BLaER1 treated with 17β-estradiol and CSF1 and Interleukin-3, amounts not matched to agents 10 nM and 100 nM (cell line): ENCODE data around the gene OLFML2A.

ENCODE experiments used
- H3K27ac ChIP-seq, 11 experiments: shearing (Covaris generic); formaldehyde crosslinking; 2 replicates each; pipeline ENCODE4 v1.8.1; 2022
- H3K27me3 ChIP-seq, 11 experiments: shearing (Covaris generic); formaldehyde crosslinking; 2 replicates each; pipeline ENCODE4 v1.8.1; 2022
- H3K36me3 ChIP-seq, 11 experiments: shearing (Covaris generic); formaldehyde crosslinking; 2 replicates each; pipeline ENCODE4 v1.8.1; 2022
- H3K4me1 ChIP-seq, 10 experiments: shearing (Covaris generic); formaldehyde crosslinking; 2 replicates each; pipeline ENCODE4 v1.8.1; 2022
- H3K4me2 ChIP-seq, 11 experiments: shearing (Covaris generic); formaldehyde crosslinking; 2 replicates each; pipeline ENCODE4 v1.8.1; 2022
- H3K4me3 ChIP-seq, 10 experiments: shearing (Covaris generic); formaldehyde crosslinking; 2 replicates each; pipeline ENCODE4 v1.8.1; 2022
- H3K9ac ChIP-seq, 11 experiments: shearing (Covaris generic); formaldehyde crosslinking; 2 replicates each; pipeline ENCODE4 v1.8.1; 2022
- H3K9me3 ChIP-seq, 11 experiments: shearing (Covaris generic); formaldehyde crosslinking; replicated peaks in 1 of 11; 2 replicates each; pipeline ENCODE4 v1.8.1; 2022
- H4K20me1 ChIP-seq, 11 experiments: shearing (Covaris generic); formaldehyde crosslinking; 2 replicates each; pipeline ENCODE4 v1.8.1; 2022
- Cebpa-rat ChIP-seq, 11 experiments: shearing (Covaris generic); IDR thresholded peaks; 2 replicates each; pipeline ENCODE4 v1.8.1; 2022

Gene OLFML2A

GRCh38 chr9:124757616-124758015 lies 19.3 kb upstream of the OLFML2A start:
- Histone ChIP-seq H3K4me1 (peaks cover 13 to 78% (median 38%) of the 10 kb centered on the region in 10 experiments), H3K27ac (peak overlapping the region in 8 of 11 experiments; percentile 23 to 85 (median 78); a peak in 15 of 22 replicates), H4K20me1 (0 out of 22 replicates have a peak, but pooled peaks cover 0 to 5% (median 0%) of the 10 kb centered on the region in 11 experiments), H3K4me3 (peak overlapping the region in 7 of 10 experiments; percentile 17 to 53 (median 41); a peak in 10 of 20 replicates), H3K9me3 (no peaks in the 10 kb centered on the region), H3K9ac (peak overlapping the region in 6 of 11 experiments; percentile 46 to 66 (median 61); a peak in 9 of 22 replicates), H3K36me3 (no peaks in the 10 kb centered on the region), H3K27me3 (peaks cover 0 to 17% (median 6%) of the 10 kb centered on the region in 11 experiments; a peak in 9 of 22 replicates), H3K4me2 (peak overlapping the region; percentile 62 to 95 (median 87))
- TF ChIP-seq Cebpa-rat (IDR thresholded peaks at IDR 0.05) = no peak

GRCh38 chr9:124758061-124758460 lies 18.9 kb upstream of the OLFML2A start:
- Histone ChIP-seq H3K9ac (peak overlapping the region in 8 of 11 experiments; percentile 7 to 66 (median 58); a peak in 12 of 22 replicates), H3K4me1 (peaks cover 13 to 78% (median 38%) of the 10 kb centered on the region in 10 experiments), H3K4me2 (peak overlapping the region; percentile 62 to 95 (median 87)), H3K4me3 (peak overlapping the region in 8 of 10 experiments; percentile 17 to 53 (median 39); a peak in 14 of 20 replicates), H4K20me1 (0 out of 22 replicates have a peak, but pooled peaks cover 0 to 5% (median 0%) of the 10 kb centered on the region in 11 experiments), H3K36me3 (no peaks in the 10 kb centered on the region), H3K27ac (peak overlapping the region in 9 of 11 experiments; percentile 42 to 85 (median 77); a peak in 17 of 22 replicates), H3K27me3 (peaks cover 0 to 21% (median 6%) of the 10 kb centered on the region in 11 experiments; a peak in 9 of 22 replicates), H3K9me3 (no peaks in the 10 kb centered on the region)
- peak in 5 of 11 experiments; percentile 73 to 89 (median 82); a peak in 9 of 22 replicates for TF ChIP-seq Cebpa-rat (IDR thresholded peaks at IDR 0.05)

- H3K27ac ChIP-seq = peak overlapping the region in 10 of 11 experiments; percentile 40 to 85 (median 76); a peak in 18 of 22 replicates
- H3K36me3 ChIP-seq = no peaks in the 10 kb centered on the region
- H3K4me2 ChIP-seq = peak overlapping the region; percentile 62 to 95 (median 87)
- H3K4me1 ChIP-seq = peaks cover 13 to 76% (median 37%) of the 10 kb centered on the region in 10 experiments
- peak overlapping the region in 8 of 11 experiments; percentile 7 to 66 (median 58); a peak in 11 of 22 replicates for H3K9ac ChIP-seq
- TF ChIP-seq Cebpa-rat (IDR thresholded peaks at IDR 0.05) = no peak
- no peaks in the 10 kb centered on the region for H3K9me3 ChIP-seq
- peak overlapping the region in 8 of 10 experiments; percentile 17 to 53 (median 39); a peak in 12 of 20 replicates for H3K4me3 ChIP-seq
- H4K20me1 ChIP-seq = 0 out of 22 replicates have a peak, but pooled peaks cover 0 to 1% (median 0%) of the 10 kb centered on the region in 11 experiments
- H3K27me3 ChIP-seq = peaks cover 0 to 23% (median 6%) of the 10 kb centered on the region in 11 experiments; a peak in 9 of 22 replicates
These were observed 18.2 kb upstream of the OLFML2A start for GRCh38 chr9:124758691-124759090.

GRCh38 chr9:124759327-124759726 lies 17.6 kb upstream of the OLFML2A start:
- H3K9me3 ChIP-seq = no peaks in the 10 kb centered on the region
- H4K20me1 ChIP-seq = no peaks in the 10 kb centered on the region
- H3K4me3 ChIP-seq = peak overlapping the region in 2 of 10 experiments; percentile 49 to 53; a peak in 2 of 20 replicates
- peaks cover 13 to 73% (median 36%) of the 10 kb centered on the region in 10 experiments for H3K4me1 ChIP-seq
- peaks cover 0 to 23% (median 6%) of the 10 kb centered on the region in 11 experiments; a peak in 9 of 22 replicates for H3K27me3 ChIP-seq
- peak overlapping the region in 4 of 11 experiments; percentile 57 to 66 (median 64); a peak in 6 of 22 replicates for H3K9ac ChIP-seq
- no peaks in the 10 kb centered on the region for H3K36me3 ChIP-seq
- no peak for TF ChIP-seq Cebpa-rat (IDR thresholded peaks at IDR 0.05)
- peak overlapping the region in 10 of 11 experiments; percentile 64 to 95 (median 88); a peak in 19 of 22 replicates for H3K4me2 ChIP-seq
- peak overlapping the region in 8 of 11 experiments; percentile 52 to 85 (median 78); a peak in 15 of 22 replicates for H3K27ac ChIP-seq

- peaks cover 26 to 76% (median 41%) of the 10 kb centered on the region in 10 experiments for H3K4me1 ChIP-seq
- no peak for TF ChIP-seq Cebpa-rat (IDR thresholded peaks at IDR 0.05)
- H3K9me3 ChIP-seq = no peaks in the 10 kb centered on the region
- H3K9ac ChIP-seq = no peak overlapping the region
- H3K27me3 ChIP-seq = peaks cover 0 to 28% (median 11%) of the 10 kb centered on the region in 11 experiments; a peak in 17 of 22 replicates
- H3K36me3 ChIP-seq = no peaks in the 10 kb centered on the region
- H3K4me3 ChIP-seq = no peak overlapping the region
- H3K27ac ChIP-seq = no peak overlapping the region
- peaks cover 0 to 9% (median 0%) of the 10 kb centered on the region in 11 experiments; a peak in 4 of 22 replicates for H4K20me1 ChIP-seq
- H3K4me2 ChIP-seq = peak overlapping the region in 2 of 11 experiments; percentile 27 to 91; a peak in 2 of 22 replicates
These were observed 16.2 kb upstream of the OLFML2A start for GRCh38 chr9:124760719-124761118.

- no peak overlapping the region for H3K4me3 ChIP-seq
- H4K20me1 ChIP-seq = peaks cover 0 to 13% (median 0%) of the 10 kb centered on the region in 11 experiments; a peak in 4 of 22 replicates
- H3K9ac ChIP-seq = no peak overlapping the region
- peaks cover 3 to 33% (median 15%) of the 10 kb centered on the region in 11 experiments; a peak in 17 of 22 replicates for H3K27me3 ChIP-seq
- H3K4me2 ChIP-seq = peak overlapping the region in 1 of 11 experiments; percentile 91; a peak in 1 of 22 replicates
- TF ChIP-seq Cebpa-rat (IDR thresholded peaks at IDR 0.05) = no peak
- H3K36me3 ChIP-seq = no peaks in the 10 kb centered on the region
- no peaks in the 10 kb centered on the region for H3K9me3 ChIP-seq
- H3K4me1 ChIP-seq = peaks cover 26 to 71% (median 38%) of the 10 kb centered on the region in 10 experiments
- no peak overlapping the region for H3K27ac ChIP-seq
These were observed 15.7 kb upstream of the OLFML2A start for GRCh38 chr9:124761196-124761595.

- H4K20me1 ChIP-seq = peaks cover 0 to 18% (median 0%) of the 10 kb centered on the region in 11 experiments; a peak in 5 of 22 replicates
- H3K9me3 ChIP-seq = no peaks in the 10 kb centered on the region
- peaks cover 26 to 66% (median 34%) of the 10 kb centered on the region in 10 experiments for H3K4me1 ChIP-seq
- H3K4me3 ChIP-seq = no peak overlapping the region
- H3K4me2 ChIP-seq = no peak overlapping the region
- H3K9ac ChIP-seq = no peak overlapping the region
- no peaks in the 10 kb centered on the region for H3K36me3 ChIP-seq
- no peak for TF ChIP-seq Cebpa-rat (IDR thresholded peaks at IDR 0.05)
- H3K27ac ChIP-seq = no peak overlapping the region
- H3K27me3 ChIP-seq = peaks cover 6 to 38% (median 21%) of the 10 kb centered on the region in 11 experiments; a peak in 19 of 22 replicates
These were observed 15.2 kb upstream of the OLFML2A start for GRCh38 chr9:124761710-124762109.

GRCh38 chr9:124762633-124763032 lies 14.3 kb upstream of the OLFML2A start:
- no peak for TF ChIP-seq Cebpa-rat (IDR thresholded peaks at IDR 0.05)
- H3K36me3 ChIP-seq = no peaks in the 10 kb centered on the region
- H3K4me1 ChIP-seq = peaks cover 23 to 58% (median 31%) of the 10 kb centered on the region in 10 experiments
- peaks cover 0 to 27% (median under 1%) of the 10 kb centered on the region in 11 experiments; a peak in 9 of 22 replicates for H4K20me1 ChIP-seq
- H3K4me3 ChIP-seq = no peak overlapping the region
- no peak overlapping the region for H3K9ac ChIP-seq
- peaks cover 15 to 40% (median 27%) of the 10 kb centered on the region in 11 experiments for H3K27me3 ChIP-seq
- no peaks in the 10 kb centered on the region for H3K9me3 ChIP-seq
- no peak overlapping the region for H3K27ac ChIP-seq
- no peak overlapping the region for H3K4me2 ChIP-seq
